Ishikawa (cell line): ENCODE data around the gene MRPL42.

ENCODE experiments used
- CEBPB ChIP-seq: IDR thresholded peaks from 2 replicates; pipeline ENCODE4 v1.6.1; 2012
- EP300 ChIP-seq: IDR thresholded peaks from 2 replicates; pipeline ENCODE4 v1.6.1; 2012; ENCODE audit warnings: borderline replicate concordance
- NFIC ChIP-seq: IDR thresholded peaks from 2 replicates; pipeline ENCODE4 v1.6.1; 2012
- RAD21 ChIP-seq: IDR thresholded peaks from 2 replicates; pipeline ENCODE4 v1.6.1; 2012; ENCODE audit warnings: low read depth
- TCF12 ChIP-seq: IDR thresholded peaks from 2 replicates; pipeline ENCODE4 v1.6.1; 2012; ENCODE audit warnings: low read depth
- YY1 ChIP-seq: IDR thresholded peaks from 2 replicates; pipeline ENCODE4 v1.6.1; 2012; ENCODE audit warnings: low read depth
- ZBTB7A ChIP-seq: IDR thresholded peaks from 2 replicates; pipeline ENCODE4 v1.6.1; 2012; ENCODE audit warnings: low read depth

- no peak for TF ChIP-seq TCF12
- no peak for TF ChIP-seq NFIC
- no peak for TF ChIP-seq CEBPB
- no peak for TF ChIP-seq YY1
- no peak for TF ChIP-seq RAD21
- no peak for TF ChIP-seq ZBTB7A
- no peak for TF ChIP-seq EP300
Measured at GRCh38 chr12:93514853-93515252, 47.5 kb downstream of the MRPL42 start.
